ENCODE measurements around the gene DMTF1.

DNA sequence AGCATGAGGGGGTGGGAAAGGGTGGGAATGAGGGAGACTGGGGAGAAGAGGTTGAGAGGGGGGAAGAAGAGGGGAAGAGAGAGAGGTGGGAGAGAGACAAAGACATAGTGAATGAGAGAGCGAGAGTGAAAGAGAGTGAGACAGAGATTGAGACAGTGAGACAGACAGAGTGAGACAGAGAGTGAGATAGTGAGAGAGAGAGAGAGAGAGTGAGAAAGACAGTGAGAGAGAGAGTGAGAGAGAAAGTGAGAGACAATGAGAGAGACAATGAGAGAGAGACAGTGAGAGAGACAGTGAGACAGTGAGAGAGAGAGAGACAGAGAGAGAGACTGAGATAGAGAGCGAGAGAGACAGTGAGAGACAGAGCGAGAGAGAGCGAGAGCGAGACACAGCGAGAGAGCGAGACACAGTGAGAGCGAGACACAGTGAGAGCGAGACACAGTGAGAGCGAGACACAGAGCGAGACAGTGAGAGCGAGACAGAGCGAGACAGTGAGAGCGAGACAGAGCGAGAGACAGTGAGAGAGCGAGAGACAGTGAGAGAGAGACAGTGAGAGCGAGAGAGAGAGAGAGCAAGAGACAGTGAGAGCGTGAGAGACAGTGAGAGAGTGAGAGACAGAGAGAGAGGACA lies 57.2 kb downstream of the DMTF1 start:
- TF ChIP-seq, protein P1, sequence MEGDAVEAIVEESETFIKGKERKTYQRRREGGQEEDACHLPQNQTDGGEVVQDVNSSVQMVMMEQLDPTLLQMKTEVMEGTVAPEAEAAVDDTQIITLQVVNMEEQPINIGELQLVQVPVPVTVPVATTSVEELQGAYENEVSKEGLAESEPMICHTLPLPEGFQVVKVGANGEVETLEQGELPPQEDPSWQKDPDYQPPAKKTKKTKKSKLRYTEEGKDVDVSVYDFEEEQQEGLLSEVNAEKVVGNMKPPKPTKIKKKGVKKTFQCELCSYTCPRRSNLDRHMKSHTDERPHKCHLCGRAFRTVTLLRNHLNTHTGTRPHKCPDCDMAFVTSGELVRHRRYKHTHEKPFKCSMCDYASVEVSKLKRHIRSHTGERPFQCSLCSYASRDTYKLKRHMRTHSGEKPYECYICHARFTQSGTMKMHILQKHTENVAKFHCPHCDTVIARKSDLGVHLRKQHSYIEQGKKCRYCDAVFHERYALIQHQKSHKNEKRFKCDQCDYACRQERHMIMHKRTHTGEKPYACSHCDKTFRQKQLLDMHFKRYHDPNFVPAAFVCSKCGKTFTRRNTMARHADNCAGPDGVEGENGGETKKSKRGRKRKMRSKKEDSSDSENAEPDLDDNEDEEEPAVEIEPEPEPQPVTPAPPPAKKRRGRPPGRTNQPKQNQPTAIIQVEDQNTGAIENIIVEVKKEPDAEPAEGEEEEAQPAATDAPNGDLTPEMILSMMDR (IDR thresholded peaks at IDR 0.05), result no peak
- TF ChIP-seq ESRRA (IDR thresholded peaks at IDR 0.05; ENCODE audit: borderline replicate concordance, low read length), result no peak
- no peak for TF ChIP-seq FOSL2 (IDR thresholded peaks at IDR 0.05)
- no peak for TF ChIP-seq FOSL2 (CRISPR knock-in tag; IDR thresholded peaks at IDR 0.05)
- no peak for TF ChIP-seq MYC (IDR thresholded peaks at IDR 0.05; ENCODE audit: borderline replicate concordance, low read length)
- TF ChIP-seq BHLHE40 (IDR thresholded peaks at IDR 0.05; ENCODE audit: low read depth, low read length), result no peak
- no peak for TF ChIP-seq RFX5 (IDR thresholded peaks at IDR 0.05)
- no peak for TF ChIP-seq POLR2A (IDR thresholded peaks at IDR 0.05; ENCODE audit: low read length)

All from A549 (cell line).